Fibroblast of mammary gland (primary cell): ENCODE measurements around the gene SELENOO.

Source experiments
- DNase-seq: peaks from one replicate; pipeline ENCODE4 v3.0.0-alpha.2; 2010; ENCODE audit warnings: low read depth
- H3K4me3 ChIP-seq: 2 replicates; pipeline ENCODE4 v1.5.1; 2011; ENCODE audit warnings: low read depth, mild to moderate bottlenecking, low read length, moderate library complexity; ENCODE audit not compliant: control insufficient read depth
- TF ChIP-seq, protein P1 (sequence below): conservative IDR thresholded peaks from 2 replicates; pipeline ENCODE4 v1.5.1; 2011; ENCODE audit warnings: low read depth, low read length, inconsistent platforms; ENCODE audit not compliant: control insufficient read depth, insufficient read depth

The SELENOO gene

DNA sequence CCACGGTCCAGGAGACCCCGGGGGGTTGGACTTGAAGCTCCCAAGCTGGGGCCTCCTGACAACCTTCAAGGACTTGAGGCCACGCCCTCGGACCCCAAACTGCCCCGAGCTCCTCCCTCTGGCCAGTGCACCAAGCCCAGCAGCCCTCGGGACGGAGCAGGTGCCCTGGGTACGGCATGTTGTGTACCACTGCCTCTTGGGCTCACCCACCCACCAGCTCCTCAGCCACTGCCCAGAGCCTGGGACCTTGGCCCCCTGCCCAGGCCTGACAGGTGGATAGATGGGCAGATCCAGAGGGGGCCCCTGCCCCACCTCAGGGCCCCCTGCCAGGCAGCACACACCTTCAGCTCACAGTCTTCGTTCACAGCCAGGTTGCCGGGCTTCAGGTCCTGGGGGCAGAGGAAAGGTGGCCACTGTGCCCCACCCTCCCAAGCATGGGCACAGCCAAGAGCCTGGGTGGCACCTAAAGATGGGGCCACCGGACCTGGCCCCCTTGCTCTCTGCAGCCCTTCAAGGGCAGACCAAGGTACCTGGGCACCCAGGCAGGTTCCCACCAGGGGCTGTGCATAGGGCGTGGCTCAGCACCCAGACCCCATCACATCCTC is 55.5 kb downstream of the SELENOO start:
- TF ChIP-seq, protein P1, sequence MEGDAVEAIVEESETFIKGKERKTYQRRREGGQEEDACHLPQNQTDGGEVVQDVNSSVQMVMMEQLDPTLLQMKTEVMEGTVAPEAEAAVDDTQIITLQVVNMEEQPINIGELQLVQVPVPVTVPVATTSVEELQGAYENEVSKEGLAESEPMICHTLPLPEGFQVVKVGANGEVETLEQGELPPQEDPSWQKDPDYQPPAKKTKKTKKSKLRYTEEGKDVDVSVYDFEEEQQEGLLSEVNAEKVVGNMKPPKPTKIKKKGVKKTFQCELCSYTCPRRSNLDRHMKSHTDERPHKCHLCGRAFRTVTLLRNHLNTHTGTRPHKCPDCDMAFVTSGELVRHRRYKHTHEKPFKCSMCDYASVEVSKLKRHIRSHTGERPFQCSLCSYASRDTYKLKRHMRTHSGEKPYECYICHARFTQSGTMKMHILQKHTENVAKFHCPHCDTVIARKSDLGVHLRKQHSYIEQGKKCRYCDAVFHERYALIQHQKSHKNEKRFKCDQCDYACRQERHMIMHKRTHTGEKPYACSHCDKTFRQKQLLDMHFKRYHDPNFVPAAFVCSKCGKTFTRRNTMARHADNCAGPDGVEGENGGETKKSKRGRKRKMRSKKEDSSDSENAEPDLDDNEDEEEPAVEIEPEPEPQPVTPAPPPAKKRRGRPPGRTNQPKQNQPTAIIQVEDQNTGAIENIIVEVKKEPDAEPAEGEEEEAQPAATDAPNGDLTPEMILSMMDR: no peak
- no peak overlapping the region for H3K4me3 ChIP-seq
- DNase-seq: no peak

DNA sequence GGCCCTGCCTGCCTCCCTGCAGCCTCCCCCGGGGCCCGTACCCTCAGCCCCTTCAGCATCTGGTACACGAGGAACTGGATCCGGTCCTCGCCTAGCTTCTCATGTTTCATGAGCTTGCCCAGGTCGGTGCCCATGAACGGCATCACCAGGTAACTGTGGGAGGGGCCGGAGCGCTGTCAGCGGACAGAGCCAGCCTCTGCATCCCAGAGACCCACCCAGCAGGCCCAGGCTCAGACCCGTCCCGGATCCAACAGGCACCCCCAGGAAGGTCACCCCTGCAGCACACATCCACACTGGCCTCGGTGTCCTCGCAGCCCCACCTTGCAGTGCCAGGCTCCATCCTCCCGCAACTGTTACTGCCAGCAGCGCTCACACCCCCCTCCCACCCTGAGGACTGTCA is 56.2 kb downstream of the SELENOO start:
- no peak overlapping the region for H3K4me3 ChIP-seq
- no peak for DNase-seq

DNA sequence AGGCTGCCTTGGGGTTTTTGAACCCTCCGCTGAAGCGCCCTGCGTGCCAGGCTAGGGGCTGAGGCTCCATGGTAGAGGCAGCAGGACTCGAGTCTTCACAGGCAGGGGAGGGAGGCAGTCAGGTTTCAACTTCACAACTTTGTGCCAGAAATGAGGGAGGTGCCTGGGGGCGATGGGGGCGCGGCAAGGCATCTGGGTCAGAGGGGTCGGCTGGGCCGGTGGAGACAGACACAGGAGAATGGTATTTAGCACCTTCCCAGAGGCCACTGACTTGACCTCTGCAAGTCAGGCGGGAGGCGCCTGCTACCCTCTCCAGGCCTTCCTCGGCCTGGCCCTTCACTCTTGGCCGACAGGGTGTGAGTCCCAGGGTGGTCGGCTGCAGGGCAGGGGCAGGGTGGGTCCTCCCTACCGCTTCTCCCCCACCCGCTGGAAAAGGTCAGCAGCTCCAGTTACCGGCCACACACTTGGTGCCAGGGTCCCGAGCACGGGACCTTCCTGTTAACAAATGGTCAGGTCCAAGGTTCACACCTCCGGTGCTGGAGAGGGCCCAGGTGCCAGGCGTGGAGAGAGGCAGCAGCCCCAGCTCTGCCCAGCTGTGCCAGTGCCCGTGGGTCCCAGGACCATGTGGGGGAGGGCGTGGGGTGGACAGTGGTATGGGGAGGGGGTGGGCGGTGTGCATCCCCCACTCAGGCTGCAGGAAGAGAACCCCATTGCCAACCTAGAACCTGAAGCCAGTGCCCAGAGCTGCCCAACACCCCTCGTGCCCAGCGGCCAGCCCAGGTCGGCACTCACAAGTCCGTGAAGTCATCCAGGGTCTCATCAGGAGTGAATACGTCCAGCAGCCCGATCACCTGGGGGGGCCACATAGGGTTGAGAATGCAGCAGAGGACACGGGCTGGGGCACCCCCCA is 56.9 kb downstream of the SELENOO start:
- DNase-seq: no peak
- H3K4me3 ChIP-seq: no peak overlapping the region
- TF ChIP-seq, protein P1: no peak

More for the DNA sequence above, 56.2 kb downstream of the SELENOO start:
- TF ChIP-seq, protein P1: no peak

DNA sequence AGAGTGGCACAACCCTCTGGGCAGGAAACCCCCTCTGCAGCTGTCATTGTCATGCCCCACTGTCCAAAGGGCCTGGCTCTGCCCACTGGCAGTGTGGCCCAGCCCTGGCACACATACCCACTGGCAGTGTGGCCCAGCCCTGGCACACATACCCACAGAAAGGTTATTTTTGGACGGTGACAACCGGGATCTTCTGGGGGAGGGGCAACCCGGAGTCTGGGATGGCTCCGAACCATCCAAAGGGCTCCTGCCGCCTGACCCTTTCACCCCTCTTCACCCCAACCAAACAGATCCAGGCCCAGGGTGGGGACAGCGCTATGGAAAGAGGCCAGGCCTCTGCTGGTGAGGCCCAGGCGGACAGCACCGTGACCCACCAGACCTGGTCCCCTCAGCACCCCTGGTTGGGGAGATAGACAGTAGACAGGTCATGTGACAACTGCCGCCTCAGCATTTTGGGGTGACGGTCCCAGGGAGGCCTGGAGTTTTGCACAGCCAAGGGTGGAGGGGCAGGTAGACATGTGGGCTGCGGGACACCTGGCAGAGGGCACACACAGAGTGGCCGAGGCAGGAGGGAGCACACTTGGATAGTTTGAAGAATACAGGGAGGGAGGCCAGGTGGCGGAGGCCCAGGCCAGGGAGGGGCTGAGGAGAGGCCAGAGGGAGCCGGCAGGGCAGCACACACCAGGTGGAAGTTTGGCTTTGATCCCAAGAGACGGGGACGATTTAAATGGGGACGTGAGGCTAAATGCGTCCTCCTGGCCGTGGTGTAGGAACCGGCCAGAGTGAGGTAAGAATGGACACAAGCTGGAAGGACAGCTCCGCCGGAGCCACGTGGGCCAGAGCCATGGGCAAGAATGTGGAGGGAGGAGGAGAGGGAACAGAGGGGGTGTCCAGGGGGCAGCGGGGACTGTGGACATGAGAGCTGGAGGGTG is 57.8 kb downstream of the SELENOO start:
- TF ChIP-seq, protein P1: no peak
- DNase-seq: no peak
- no peak overlapping the region for H3K4me3 ChIP-seq

DNA sequence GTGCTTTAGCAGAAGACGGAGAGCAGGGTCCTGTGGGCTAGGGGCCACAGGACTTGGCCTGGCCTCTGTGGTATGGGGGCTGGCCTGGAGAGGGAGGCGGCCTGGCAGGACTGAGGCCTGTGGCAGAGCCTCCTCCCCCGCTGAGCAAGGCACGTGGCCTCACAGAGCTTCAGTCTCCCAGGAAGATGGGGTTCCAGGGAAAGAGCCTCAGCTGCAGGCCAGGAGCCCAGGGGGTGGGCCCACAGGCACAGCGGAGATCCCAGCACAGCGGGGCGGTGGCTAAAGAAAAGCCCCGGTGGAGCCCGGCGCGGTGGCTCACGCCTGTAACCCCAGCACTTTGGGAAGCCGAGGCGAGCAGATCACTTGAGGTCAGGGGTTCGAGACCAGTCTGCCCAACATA is 58.5 kb downstream of the SELENOO start:
- TF ChIP-seq, protein P1: no peak
- no peak overlapping the region for H3K4me3 ChIP-seq
- DNase-seq: peak; percentile 15

DNA sequence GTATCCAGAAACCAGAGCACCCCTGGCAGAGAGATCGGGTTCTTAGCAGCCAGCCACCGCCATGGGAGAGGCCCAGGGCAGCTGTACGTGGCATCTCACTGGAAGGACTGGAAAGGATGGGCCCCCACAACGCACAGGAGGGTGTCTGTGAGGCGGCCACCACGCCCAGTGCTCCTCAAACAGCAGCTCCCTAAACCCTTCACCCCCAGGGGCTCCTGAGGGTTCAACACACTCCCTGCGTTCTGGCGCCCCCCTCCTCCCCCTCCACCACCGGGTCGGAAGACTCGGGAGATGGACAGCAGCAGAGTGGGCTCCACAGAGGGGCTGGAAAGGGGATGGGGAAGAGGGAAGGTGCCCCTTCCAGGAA is 59.6 kb downstream of the SELENOO start:
- TF ChIP-seq, protein P1: no peak
- H3K4me3 ChIP-seq: peak overlapping the region; percentile 62
- peak; percentile 15 for DNase-seq
